ENCODE measurements around the gene STAP2.
"Not testable (repeated sequence)": the region's sequence is repeated elsewhere in the genome, so short reads cannot be mapped to it uniquely, and the experiment has no call there.

The STAP2 gene

GRCh38 chr19:4357921-4358326 lies 19.3 kb upstream of the STAP2 start:
- no peak for DNase-seq (ENCODE audit: low read depth, low spot score)

- DNase-seq (ENCODE audit: low read depth, low spot score) = no peak
These were observed 18.6 kb upstream of the STAP2 start for GRCh38 chr19:4357095-4357797.

DNA sequence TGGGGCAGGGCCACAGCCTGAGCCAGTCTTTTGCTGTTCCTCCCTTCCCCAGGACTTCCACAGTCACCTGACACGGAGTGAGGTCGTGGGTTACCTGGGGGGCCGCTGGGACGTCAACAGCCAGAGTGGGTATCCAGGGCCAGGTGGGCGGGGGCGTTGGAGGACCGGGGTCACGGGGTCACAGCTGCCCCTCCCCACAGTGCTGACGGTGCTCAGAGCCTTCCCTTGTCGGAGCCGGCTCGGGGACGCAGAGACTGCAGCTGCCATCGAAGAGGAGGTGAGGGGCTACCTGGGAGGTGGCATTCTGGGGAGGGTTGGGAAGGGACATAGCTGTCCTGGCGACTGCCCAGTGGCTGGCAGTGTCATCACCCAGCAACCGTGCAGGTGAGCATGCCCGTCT lies 16.3 kb upstream of the STAP2 start:
- no peak for DNase-seq (ENCODE audit: low read depth, low spot score)

- DNase-seq (ENCODE audit: low read depth, low spot score) = no peak
These were observed 15.7 kb upstream of the STAP2 start for GRCh38 chr19:4354282-4354681.

- DNase-seq (ENCODE audit: low read depth, low spot score) = no peak
These were observed 14.1 kb upstream of the STAP2 start for GRCh38 chr19:4352701-4353121.

DNA sequence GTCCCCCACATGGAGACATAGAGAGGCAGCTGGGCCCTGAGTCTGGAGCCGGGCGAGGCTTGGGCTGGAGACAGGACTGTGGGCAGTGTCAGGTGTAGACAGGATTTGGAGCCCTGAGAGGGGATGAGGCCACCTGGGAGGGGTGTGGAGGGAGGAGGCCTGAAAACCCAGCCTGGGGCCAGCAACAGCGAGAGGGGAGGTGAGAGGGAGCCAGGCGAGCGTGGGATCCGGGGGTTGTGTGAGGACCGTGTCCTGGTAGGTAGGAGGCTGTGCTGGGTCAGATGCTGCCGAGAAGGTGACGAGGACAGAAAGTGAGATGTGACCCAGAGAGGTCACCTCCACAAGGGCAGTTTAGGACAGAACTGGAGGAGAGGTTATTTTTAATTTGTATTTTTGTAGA lies 12.1 kb upstream of the STAP2 start:
- no peak for DNase-seq (ENCODE audit: low read depth, low spot score)

- no peak for DNase-seq (ENCODE audit: low read depth, low spot score)
These were observed 11.5 kb upstream of the STAP2 start for GRCh38 chr19:4350111-4350510.

- DNase-seq (ENCODE audit: low read depth, low spot score) = not testable (repeated sequence)
These were observed 10.6 kb upstream of the STAP2 start for GRCh38 chr19:4349225-4349624.

DNA sequence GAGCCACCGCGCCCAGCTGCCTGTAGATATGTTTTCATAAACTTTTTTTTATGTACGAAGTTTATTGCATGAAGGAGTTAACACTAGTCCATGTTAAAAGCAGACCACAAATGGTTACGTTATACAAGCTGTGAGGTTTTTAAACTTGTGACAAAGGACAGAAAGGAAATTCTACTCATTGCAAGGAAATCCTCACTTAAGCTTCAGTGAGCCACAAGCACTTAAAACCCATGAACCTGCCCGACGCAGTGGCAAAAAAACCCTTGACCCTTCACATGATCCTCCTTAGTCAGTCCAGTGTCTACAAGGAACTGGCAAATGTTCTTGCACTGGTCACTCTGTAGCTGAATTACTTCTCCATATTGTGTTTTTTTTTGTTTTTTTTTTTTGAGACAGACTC lies 8.9 kb upstream of the STAP2 start:
- DNase-seq (ENCODE audit: low read depth, low spot score) = no peak

- no peak for DNase-seq (ENCODE audit: low read depth, low spot score)
These were observed 7.4 kb upstream of the STAP2 start for GRCh38 chr19:4346020-4346383.

DNA sequence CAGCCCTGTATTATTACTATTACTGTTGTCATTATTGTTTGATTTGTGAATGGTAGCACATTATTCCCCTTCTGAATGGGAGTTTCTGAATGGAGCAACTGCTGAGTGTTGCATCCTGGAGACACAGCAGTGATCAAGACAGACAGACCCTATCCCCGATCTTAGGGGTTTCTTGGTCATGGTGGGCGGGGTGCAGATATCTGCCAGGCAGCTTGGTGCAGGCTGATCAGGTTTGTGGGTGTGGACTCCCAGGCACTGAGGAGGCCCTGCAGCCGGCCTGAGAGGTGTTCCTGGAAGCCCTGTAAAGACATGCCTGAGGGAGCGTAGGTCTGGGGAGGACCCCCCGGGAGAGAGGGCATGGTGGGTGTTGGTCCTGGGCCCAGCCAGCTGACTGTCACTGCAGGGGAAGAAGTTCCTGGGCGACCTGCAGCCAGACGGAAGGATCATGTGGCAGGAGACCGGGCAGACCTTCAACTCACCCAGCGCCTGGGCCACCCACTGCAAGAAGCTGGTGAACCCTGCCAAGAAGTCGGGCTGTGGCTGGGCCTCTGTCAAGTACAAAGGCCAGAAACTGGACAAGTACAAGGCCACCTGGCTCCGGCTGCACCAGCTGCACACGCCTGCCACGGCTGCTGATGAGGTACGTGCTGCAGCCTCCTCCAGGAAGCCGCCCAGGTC lies 6.9 kb upstream of the STAP2 start:
- no peak for DNase-seq (ENCODE audit: low read depth, low spot score)

DNA sequence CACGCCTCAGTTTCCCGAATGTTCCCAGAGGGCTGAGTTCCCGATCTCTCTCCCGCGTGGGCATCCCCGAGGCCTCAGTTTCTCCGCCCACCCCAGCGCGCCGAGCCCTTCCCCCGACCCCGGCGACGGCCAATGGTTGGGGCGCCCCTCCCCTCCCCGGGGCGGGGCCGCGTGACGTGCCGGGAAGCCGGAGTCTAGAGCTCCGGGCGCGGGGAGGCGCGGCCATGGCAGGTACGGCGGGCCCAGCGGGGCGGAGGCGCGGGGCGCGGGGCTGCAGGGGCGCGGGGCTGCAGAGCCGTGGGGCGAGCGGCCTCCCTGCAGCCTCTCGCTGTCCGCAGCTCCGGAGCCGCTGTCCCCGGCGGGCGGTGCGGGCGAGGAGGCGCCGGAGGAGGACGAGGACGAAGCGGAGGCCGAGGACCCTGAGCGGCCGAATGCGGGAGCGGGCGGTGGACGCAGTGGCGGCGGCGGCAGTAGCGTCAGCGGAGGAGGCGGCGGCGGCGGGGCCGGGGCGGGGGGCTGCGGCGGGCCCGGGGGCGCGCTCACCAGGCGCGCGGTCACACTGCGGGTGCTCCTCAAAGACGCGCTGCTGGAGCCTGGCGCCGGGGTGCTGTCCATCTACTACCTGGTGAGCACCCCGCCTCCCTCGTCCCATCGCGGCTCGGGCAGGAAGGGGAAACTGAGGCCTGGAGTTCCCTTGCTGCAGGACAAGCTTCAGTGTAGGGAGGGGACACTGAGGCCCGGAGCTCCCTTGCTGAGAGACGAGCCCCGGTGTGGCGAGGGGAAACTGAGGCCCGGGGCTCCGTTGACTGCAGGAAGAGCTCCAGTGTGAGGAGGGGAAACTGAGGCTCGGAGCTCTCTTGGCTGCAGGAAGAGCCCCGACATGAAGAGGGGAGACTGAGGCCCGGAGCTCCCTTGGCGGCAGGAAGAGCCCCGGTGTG lies 5.0 kb upstream of the STAP2 start, which contains the start of gene MPND:
Gene MPND, plus strand, starts transcription at position 193 of the 938 bp plus-strand sequence. Its CDS starts 32 bp downstream, at position 225.
- DNase-seq (ENCODE audit: low read depth, low spot score) = no peak

DNA sequence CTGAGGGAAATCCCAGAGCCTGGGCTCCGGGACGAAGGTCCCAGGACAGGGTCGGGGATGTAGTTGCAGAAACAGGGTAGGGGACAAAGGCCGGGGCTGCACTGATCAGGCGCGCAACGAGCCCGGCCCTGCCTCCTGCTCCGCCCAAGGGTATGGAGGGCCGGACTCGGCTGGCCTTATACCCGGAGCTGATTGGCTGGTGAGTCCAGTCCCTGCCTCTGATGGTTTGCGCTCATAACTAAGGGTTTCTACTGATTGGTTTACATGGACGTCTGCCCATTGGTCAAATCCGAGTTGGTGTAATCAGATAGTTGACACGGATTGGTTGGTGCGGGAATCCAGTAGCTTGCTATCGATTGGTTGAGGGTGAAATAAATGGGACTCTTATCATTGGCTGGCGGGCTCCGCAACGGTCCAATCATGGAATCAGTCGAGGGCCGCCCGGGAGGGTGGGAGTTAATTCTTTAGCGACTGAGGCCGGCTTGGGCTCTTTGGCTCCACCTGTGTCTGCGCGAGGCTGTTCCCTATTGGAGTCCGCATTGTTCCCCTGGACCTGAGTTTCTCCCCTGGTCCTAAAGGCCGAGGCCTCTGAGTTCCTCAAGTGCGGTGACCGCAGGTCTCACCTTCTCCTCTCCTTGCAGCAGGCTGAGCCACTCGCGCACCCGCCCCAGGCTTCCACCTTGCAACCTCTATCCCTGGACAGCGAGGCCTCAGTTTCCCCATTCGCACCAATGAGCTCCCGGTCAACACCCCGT lies 4.2 kb upstream of the STAP2 start:
- DNase-seq (ENCODE audit: low read depth, low spot score) = peak; percentile 100

GRCh38 chr19:4342314-4342614 lies 3.6 kb upstream of the STAP2 start:
- no peak for DNase-seq (ENCODE audit: low read depth, low spot score)

DNA sequence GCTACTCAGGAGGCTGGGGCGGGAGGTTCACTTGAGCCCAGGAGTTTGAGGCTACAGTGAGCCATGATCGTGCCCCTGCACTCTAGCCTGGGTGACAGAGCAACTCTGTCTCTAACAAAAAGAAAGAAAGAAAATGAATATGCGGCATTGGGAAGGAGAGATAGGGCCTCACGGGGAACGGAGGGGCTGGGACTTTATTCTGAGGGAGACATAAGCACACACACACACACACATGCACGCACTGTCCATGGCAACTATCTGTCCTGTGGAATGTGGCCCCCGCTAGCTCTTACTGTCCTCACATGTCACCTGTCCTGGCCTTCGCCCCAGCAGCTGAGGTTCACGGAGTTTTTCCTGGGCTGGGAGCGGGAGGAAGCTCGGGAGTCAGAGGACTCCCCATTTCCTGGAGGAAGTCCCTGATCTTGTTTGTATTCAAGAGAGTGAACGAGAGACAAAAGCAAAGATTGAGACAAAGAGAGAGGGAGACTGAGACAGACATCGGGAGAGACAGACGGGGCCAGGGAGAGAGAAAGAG lies 654 bp downstream of the STAP2 start:
- no peak for DNase-seq (ENCODE audit: low read depth, low spot score)

- DNase-seq (ENCODE audit: low read depth, low spot score) = no peak
These were observed 3.6 kb downstream of the STAP2 start for GRCh38 chr19:4334929-4335570.

DNA sequence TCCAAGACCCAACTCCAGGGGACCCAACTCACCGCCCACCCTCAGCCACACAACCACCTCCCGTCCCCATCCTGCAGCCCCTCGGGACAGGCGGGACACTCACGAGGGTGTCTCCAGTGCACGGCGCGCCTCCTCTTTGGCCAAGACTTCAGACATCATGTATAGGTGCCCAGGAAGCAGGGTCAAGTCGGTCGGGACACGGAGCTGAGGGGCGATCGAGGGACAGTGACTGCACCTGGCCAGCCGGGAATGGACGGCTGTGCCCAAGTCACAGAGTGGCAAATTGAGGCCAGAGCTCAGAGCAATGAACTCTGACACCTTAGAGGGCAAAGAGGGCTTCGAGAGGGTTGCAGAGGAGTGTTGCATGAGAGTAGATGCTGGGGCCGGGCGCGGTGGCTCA lies 8.8 kb downstream of the STAP2 start:
- DNase-seq (ENCODE audit: low read depth, low spot score) = no peak

GRCh38 chr19:4328991-4329681 lies 9.5 kb downstream of the STAP2 start:
- DNase-seq (ENCODE audit: low read depth, low spot score) = not testable (repeated sequence)

DNA sequence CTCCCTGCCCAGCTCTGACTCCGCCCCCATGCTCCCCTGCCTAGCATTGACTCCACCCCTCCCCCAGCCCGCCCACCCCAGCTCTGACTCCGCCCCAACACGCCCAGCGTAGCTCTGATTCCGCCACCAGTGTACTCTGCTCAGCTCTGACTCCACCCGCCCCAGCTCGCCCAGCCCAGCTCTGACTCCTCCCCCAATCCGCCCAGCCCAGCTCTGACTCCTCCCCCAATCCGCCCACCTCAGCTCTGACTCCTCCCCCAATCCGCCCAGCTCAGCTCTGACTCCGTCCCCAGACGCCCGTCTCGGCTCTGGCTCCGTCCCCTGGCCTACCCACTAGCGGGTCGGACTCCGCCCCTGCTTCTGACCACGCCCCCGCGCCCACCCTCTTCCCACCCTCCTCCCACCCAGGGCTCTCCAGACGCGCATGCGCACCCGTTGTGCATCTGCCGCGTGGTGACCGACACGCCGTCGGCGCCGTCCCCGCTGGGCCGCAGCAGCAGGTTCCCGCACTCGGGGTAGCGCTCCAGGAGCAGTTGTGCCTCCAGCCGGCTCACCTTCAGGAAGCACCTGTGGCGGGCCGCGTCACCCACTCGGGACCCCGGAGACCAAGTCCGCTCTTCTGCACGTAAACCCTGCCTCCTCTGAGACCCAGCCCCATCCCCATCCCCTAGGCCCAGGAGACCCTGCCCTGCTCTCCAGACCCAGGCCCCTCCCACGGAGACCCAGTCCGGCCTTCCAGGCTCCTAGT lies 10.2 kb downstream of the STAP2 start:
- no peak for DNase-seq (ENCODE audit: low read depth, low spot score)

GRCh38 chr19:4327877-4328242 lies 10.8 kb downstream of the STAP2 start:
- DNase-seq (ENCODE audit: low read depth, low spot score) = no peak

All from iPS DF 19.7 (cell line).